HG02763 (cell line): ENCODE results near the gene CTDSPL.

Experiments used
- ATAC-seq: cut with Tn5 transposase; IDR thresholded peaks from one replicate; pipeline ENCODE4 v1.9.1; 2021; ENCODE audit warnings: mild to moderate bottlenecking, moderate library complexity; ENCODE audit not compliant: unreplicated experiment

Gene CTDSPL

DNA sequence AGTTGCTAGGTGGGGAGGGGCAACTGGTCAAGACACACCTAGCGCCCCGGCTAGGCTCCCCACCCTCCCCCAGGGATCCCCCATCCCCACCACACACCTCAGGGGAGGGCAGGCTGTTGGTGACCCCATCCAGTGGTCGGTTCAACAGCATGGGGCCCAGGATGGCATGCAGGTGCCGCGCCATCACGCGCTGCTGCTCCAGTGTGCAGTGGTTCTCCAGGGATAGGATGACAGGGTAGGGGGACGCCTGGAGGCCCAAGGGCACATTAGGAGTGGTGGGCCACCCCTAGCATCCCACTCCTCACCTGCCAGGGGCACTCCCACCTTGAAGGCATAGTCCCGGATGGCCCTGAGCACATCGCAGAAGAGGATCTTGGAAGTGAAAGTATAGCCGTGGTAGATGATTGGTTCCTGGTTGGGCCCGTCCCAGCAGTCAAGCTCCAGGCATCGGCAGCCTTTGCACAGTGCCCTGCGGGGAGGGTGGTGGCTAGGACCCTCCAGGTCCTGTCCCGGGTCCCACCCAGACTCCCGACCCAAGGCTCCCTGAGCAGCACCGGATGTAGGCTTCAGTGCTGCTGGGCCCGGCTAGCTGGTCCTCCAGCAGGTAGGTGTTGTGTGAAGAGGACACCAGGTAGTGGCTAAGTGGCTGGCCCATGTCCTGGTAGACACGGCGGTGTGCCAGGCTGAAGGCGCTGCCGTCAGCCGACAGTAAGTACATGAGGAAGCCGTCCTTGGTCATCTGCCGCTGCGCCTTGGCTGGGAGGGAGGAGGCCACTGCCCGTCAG, 148.3 kb downstream of the CTDSPL start:
- no peak for ATAC-seq

DNA sequence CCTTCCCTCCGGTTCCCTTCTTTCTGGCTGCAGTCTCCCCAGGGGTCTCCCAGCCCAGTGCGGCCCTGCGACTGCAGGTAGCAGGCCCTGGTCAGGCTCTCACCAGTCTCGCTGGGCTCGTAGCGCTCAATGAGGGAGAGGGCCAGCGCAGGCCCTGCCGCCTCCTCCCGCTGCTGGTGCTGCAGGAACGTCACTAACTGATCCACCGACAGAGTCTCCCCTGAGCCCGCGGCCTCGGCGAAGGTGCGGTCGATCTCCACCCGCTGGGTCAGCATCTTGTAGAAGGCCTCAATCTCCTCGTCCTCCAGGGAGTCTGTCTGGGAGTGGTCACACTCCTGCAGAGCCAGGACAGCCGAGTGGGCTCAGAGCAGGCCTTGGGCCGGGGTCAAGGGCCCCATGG, 149.4 kb downstream of the CTDSPL start:
- ATAC-seq, result no peak

DNA sequence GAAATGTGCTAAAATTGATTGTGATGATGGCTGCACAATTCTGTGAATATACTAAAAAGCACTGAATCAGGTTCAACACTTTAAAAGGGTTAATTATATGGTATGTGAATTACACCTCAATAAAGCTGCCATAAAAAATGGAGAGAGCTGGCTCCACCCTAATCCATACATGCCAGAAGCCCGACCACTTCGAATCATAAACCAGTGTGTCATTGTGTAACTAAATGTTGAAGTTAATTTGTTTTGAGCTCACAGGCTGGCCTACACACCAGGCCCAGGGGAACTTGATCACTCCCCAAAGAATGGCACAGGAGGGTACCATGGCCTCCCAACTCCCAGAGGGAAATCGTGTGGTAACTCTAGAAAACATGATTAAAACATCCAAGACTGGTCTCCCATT, 153.8 kb downstream of the CTDSPL start:
- ATAC-seq, result no peak

DNA sequence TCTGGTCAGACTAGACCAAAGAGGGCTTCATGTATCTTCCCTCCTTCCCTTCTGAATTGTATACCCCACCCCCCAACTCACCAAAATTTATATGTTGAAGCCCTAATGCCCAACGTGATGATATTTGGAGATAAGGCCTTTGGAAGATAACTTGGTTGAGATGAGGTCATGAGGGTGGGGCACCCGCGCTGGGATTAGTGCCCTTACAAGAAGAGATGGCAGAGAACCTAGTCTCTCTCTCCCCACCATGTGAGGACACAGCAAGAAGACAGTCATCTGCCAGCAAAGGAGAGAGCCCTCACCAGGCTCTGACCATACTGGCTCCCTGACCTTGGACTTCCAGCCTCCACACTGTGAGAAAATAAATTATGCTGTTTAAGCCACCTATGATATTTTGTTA, 154.3 kb downstream of the CTDSPL start:
- ATAC-seq, result no peak

DNA sequence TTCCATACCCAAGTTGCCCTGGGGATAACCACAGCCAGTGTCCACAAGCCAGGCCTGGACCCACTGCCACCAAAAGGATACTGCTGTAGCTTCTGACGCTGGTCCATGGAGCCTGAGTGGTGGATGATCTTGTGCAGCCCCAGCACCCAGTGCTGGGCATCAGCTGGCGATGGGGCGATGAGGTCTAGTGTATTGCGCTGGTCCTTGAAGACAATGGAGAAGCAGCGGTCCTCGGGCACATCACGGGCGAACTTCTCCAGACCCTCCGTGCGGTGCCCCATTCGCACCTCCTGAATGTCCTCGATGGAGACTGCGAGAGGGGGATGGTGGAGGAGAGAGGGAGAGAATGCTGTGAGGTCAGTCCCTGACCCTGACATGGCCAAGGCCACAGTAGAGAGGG, 154.7 kb downstream of the CTDSPL start:
- ATAC-seq, result no peak

DNA sequence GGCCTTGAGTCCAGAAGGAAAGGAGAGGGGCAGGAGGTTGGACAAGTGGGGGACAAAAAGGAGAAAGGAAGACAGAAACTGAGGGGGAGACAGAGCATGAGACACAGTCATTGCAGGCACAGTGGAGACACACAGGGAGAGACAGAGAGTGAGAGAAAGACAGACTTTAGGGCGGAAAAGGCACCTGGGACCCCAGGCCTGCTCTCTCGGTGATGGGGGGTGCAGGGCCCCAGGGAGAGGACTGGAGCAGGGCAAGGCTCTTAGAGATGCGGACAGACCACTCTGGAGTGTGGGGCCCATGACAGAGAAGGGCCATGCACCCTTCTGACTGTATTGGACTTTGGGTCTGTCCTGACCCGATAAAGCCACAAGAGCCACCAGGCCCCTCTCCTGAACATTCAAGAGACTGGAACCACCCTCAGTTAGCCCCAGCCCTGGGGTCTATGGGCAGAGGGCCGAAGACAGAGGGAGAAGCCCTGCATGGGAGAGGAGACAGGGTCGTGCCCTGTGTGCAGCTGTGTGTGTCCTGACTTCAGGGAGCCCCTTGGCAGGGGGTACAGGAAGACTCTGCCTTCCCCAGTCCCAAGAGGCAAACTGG, 155.3 kb downstream of the CTDSPL start:
- ATAC-seq, result no peak

DNA sequence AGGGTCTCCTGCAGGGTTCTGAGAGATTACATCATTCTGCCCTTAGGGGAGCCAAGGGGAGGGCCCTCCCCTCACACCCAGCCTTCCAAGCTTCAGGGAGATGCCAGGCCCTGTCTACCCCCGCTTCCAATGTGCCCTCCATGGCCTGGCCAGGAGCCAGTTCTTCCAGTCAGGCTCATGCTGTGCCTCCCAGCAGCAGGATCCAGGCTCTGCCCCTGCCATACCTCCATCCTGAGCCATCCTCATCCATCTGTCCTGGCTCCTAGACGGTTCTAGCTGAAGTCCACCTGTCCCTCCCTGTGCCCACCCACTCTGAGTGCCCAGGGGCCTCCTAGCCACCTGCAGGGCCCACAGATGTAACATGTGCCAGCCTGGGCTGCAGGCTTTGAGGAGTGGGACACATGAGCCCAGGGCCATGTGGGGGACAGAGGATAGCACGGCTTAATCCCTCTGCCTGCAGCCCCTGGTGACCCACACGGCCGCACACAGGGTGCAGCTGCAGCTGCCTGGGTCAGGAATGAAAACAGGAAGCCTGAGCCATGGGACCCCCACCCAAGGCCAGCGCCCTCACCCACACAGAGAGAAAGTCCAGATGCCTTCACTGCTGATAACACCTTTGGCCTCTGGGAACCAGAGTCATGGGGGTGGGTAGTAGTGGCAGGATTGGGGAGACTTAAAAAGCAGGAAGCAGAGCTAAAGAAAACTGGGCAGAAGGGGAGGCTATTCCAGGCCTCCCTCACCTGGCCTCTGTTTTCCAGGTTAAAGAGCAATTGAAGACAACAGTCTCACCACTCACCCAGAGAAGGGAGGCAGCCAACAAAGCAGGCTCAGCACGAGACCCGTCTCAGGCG, 156.0 kb downstream of the CTDSPL start:
- no peak for ATAC-seq

DNA sequence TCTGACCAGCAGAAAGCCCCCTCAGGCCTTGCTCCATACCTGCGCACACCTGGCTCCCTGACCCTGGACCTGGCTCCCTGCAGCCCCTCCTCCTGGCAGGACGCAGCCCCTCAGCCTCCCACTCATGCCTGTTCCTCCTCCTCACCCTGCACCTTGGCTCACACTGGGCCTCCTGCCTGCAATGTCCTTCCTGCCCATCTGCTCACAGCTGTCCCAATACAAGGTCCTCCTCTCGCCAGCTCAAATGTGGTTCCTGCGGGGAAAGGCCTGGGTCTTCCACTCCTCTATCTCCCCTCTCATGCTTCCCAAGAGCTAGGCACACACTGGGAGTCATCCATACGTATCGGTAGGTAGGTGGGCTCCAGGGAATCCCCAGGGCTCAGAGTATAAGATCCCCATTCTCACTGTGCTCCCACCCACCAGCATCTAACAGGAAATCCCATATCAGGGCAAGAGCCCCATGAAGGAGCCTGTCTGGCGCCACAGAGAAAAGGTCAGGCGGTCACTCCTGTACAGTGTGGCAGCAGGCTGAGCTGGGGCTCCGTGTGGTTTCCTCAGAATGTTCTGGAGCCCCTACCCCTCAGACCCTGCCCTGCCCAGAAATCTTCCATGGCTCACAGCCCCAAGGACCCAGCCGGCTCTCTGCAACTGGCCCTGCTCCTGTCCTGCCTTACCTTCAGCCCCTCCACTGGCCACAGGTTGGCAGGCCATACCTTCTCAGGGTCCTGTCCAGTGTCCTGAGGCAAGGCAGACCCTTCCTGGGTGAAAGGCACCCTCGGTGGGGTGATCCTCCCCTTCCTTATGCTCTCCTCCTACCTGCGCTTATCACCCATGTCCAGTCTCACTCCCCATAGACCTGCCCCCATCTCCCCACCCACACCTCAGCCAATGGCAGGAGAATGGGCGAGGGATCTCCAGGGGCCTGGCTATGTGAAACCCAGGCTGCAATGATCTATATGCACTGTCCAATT, 156.9 kb downstream of the CTDSPL start:
- no peak for ATAC-seq

DNA sequence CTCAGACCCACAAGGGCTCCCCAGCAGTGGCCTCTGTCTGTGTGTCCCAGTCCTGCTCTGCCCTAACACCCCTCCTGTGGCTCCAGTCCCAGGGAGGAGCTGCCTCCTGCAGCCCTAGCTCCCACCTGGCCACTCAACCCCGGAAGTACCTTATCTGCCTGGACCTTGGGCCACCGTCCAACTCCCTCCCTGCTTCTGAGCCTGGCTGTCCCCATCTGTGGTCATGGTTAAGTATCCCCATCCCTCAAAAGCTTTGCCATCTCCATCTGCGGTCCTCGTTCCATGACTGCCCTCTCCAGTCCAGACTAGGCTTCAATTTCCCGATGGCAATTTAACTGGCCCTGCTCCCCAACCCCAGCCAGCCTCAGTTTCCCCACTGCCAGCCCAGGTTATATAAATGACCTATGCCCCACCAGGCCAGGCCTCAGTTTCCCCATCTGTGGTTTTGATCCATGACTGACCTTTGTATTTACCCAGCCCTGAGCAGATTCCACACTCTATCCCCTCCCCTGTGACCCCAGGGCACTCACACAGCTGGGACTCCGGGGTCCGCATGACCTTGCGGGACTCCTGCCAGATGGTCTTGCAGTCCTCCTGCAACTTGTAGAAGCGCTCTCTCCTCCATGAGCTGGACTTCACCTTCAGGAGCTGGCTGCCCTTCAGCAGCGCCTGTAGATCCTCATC, 158.1 kb downstream of the CTDSPL start:
- no peak for ATAC-seq

DNA sequence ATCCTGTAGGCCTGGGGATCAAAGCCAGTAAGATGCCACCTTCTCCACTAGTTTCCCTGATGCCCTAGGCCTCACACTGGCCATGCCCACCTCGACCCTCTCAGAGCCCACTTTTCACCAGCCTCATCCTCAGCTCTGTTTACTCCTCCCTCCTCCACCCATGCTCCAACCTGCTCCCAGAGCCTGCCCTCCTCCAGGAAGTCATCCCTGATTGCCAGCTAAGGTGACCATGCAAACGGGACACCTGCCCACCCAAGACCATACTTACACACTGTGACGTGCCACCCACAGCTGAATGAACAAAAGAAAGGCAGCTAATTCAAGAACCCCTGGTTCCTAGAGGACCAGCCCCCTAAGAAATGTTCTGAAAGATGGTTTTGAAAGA, 158.7 kb downstream of the CTDSPL start:
- no peak for ATAC-seq

DNA sequence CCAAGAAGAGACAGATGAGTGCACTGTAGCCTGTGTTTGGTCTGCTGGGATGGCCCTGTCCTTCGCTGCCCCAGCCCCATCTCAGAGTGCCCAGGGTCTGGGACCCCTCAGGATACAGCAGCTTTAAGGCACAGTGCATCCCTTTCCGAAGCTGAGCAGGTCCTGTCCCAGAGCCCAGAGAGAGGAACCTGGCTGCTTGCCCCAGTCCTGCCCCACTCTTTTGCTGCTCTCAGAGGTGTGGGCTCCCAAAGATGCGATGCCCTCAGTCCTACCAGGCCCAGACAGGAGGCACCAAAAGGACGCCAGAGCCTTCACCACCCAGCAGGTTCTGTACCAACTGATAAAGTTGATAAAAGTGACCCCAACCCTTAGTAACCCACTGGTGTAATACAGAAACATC, 159.5 kb downstream of the CTDSPL start:
- ATAC-seq, result no peak

DNA sequence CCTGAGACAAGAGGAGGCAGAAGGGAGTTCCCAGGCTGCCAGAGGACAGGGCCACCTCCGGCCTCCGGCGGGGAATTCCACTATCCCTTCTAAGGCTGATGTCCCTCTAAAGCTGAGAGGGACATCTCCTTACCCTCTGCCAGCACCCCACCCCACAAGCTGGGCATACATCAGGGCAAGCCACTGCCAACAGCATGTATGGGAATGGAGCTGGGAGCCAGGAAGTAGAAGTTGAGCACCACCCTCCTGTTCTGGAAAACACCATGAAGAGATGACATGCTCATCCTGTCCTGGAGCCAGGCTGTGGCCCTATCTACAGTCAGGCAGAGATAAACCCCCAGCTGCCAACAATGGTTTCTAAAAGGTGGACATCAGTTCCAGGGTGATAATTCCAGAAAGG, 160.6 kb downstream of the CTDSPL start:
- ATAC-seq, result no peak

DNA sequence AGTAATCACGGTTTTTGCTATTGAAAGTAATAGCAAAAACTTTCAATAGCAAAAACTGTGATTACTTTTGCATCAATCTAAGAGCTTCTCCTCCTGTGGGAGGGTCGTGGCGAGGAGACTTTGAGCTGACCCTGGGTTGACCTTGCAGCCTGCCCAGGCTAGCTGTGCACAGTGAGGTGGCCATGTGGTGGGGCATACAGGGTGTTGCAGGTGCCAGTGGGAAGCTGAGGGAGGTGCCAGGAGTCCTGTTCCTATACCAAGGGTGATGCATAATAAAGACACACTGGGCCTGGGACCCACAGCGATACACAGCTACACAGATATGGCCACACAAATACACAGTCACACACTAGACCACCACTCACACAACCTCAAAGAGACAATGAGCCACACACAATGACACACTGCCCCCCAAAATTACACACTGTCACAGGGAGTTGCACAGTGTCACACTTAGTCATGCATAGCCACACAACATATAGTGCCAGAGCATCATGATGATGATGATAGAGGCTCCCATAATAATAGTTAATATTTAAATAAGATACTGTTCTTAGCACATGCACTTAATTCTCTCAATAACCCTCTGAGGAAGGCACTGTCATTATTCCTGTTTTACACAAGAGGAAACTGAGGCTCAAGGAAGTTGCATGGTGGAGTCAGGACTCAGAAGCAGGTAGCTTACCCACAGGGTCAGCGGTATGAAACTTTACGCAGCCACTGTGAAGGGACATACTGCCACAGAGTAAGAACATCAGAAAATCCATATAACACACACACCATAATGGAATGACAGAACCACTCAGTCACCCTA, 161.4 kb downstream of the CTDSPL start:
- no peak for ATAC-seq

DNA sequence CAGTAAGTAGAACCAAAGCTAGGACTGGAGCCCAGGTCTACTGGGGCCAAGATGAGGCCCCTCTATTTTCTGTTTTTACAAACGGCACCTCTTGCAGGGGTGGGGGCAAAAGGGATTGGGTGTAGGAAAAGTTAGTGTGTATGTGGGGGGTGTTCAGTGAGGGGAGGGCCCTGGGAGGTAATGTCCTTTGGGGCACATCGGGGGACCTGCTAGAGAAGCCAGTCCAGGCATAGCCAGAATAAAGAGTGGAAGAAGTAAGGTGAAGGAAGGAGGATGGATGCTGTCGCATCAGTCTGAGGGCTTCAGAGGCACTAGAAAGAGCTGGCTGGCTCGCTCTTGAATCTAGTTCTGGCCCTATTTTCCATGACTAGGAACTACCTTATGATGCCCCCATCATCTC, 165.2 kb downstream of the CTDSPL start:
- no peak for ATAC-seq

DNA sequence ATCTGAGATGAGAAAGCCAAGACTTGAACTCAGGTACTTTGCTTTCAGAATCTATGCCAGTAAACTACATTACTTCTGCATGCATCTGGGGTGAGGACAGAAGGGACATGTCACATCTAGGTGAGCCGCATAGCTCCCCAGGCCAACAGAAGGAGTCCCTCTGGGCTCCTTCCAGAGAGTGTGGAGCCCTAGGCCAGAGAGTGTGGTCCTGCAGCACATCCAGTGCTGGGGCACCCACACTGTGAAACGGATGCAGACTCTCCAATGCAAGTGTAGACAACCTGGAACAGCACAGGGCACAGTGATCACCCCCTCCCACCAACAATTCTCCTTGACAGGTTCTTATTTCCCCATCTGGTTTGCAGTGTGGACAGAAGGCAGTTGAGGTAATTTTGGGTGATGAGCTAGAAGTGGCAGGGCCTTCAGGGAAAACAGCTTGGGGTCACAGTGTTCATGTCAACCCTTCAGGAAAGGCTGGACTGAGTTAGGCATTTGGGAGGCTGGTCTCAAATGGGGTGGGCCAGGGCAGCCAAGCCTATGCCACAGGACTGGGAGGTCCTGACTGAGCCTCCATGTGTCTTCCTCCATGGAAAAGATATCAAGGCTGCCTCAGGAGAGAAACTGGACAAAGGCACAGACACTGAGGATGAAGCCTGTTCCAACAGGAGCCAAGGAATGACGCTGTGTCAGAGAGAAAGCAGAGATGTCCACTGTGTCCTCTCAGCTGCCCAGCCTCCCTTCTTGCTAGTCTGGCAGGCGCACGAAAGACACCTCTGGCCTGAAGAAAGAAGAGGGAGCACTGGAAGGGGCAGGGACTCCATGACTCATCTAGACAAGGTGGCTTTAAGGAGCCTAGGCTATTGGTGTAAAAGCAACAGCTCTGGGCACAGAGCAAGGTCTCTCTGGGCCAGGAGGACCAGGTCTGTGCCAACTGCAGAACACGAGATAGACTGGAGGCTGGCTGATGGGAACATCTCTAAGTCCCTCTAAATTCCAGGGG, 166.1 kb downstream of the CTDSPL start:
- no peak for ATAC-seq

DNA sequence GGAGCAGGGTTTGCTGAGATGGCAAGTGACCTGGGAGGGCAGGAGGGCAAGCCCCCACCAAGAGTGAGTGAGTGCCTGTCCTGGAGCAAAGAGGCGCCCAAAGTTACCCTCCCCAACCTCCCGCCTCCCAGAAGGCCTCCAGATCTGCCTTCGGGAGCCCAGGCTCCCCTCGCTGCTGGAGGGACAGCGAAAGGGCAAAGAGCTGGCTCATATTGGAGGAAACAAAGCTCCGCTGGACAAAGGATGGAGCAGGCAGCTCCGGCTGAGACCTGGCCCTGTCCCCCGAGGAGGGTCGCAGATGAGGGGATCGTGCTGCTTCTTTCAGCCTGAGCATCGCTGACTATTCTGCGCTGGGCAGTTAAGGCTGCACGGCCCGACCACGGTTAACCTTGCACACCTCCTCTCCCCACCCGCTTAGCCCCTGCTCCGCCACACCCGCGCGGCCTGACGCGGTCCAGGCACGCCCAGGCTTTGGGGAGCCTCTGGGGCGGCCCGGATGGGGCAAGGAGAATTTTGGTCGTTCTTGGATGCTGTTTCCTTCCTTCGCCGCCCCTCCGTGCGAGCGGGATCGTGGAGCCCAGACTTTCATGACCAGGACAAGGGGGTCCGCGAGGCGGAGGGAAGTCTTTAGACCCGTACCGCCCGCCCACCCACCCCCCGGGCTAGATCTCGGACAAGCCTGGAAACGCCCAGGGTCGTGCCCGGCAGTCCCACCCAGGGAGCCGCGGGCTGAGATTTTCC, 167.1 kb downstream of the CTDSPL start:
- no peak for ATAC-seq

DNA sequence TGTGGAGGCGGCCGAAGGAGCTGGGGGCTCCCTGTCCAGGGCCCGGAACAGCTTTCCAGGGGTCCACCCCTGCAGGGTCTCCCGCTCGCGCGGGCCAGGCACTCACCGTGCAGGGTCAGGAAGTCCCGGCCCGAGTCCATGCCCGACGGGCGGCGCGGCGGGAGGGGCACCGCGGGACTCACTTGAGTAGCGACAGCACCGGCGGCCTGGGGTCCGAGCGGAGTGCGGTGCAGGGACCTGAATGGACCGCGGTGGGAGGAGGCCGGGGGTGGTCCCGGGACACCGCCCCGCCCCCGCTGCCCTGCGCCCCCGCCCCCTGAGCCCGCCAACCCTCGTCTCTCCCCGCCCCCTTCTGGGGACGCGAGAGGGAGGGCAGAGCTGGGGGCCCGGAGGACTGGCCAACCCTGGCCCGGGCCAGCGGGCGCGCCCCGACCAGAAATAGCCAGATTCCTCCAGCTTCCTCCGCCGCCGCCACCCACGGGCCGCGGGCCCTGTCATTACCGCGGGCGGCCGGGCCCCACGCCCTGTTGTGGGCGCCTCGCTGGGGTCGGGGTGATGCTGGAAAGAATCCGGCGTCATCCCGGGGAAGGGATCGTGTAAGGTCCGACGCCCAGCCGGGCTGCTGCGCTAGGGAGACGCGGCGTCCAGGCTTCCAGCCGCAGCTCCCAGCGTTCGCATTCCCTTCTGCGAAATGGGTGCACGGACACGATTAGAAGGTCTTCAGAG, 167.9 kb downstream of the CTDSPL start, which contains the start of gene PLCD1:
Gene PLCD1, minus strand, starts transcription at position 243 of the 726 bp plus-strand sequence. Its CDS starts 103 bp downstream, at position 140.
- no peak for ATAC-seq
